D721Med (cell line): ENCODE results near the gene ADAM10.

ENCODE experiments used
- DNase-seq: peaks from one replicate; pipeline ENCODE4 v3.0.0; 2011; ENCODE audit warnings: low spot score; ENCODE audit not compliant: insufficient read length
- FAIRE-seq: peaks from 2 replicates; lab custom pipeline; 2011; peaks lifted over from hg19 to GRCh38; lab: Jason Lieb, UNC
- CTCF ChIP-seq: IDR thresholded peaks from 2 replicates; pipeline ENCODE4 v1.5.1; 2012; ENCODE audit warnings: mild to moderate bottlenecking, control low read depth; ENCODE audit not compliant: insufficient read depth; ENCODE audit errors: missing control alignments

Gene ADAM10

GRCh38 chr15:58616171-58616570 lies 133.3 kb downstream of the ADAM10 start:
- DNase-seq (no peak), FAIRE-seq (no peak)
- no peak for TF ChIP-seq CTCF

GRCh38 chr15:58611731-58612676 lies 137.5 kb downstream of the ADAM10 start:
- no peak for TF ChIP-seq CTCF
- FAIRE-seq (no peak), DNase-seq (no peak)

GRCh38 chr15:58608711-58609110 lies 140.8 kb downstream of the ADAM10 start:
- TF ChIP-seq CTCF = no peak
- FAIRE-seq = no peak

GRCh38 chr15:58608129-58608590 lies 141.3 kb downstream of the ADAM10 start:
- FAIRE-seq = no peak
- DNase-seq = no peak
- no peak for TF ChIP-seq CTCF

More at GRCh38 chr15:58608711-58609110, 140.8 kb downstream of the ADAM10 start:
- DNase-seq = no peak

GRCh38 chr15:58606577-58607080 lies 142.9 kb downstream of the ADAM10 start:
- FAIRE-seq = no peak
- no peak for DNase-seq
- no peak for TF ChIP-seq CTCF

- TF ChIP-seq CTCF = no peak
- FAIRE-seq (no peak), DNase-seq (no peak)
Measured at GRCh38 chr15:58605931-58606530, 143.5 kb downstream of the ADAM10 start.
